Sigmoid colon (tissue), 7 donors: ENCODE results near the gene LIG3. TPM values are rescaled to one million over a fixed set of nuclear protein-coding genes. Genes with fewer than 3 reads are reported as not detected.

ENCODE experiments used
- DNase-seq: peaks from one replicate; pipeline ENCODE4 v3.0.0-alpha.2; 2019
- H3K27ac ChIP-seq, 4 donors: fragments of 200-600 bp; sonication (generic); one replicate each; pipeline ENCODE4 v1.5.1; 2016 to 2019; ENCODE audit warnings: mild to moderate bottlenecking in 1 of 4
- H3K27me3 ChIP-seq, 3 donors: fragments of 200-600 bp; sonication (generic); one replicate each; pipeline ENCODE4 v1.5.1; 2019; ENCODE audit warnings: mild to moderate bottlenecking in 1 of 3
- H3K36me3 ChIP-seq, 4 donors: fragments of 200-600 bp; sonication (generic); one replicate each; pipeline ENCODE4 v1.5.1; 2016 to 2019
- H3K4me1 ChIP-seq, 4 donors: fragments of 200-600 bp; sonication (generic); one replicate each; pipeline ENCODE4 v1.5.1; 2017 to 2019
- H3K4me3 ChIP-seq, 4 donors: fragments of 200-600 bp; sonication (generic); one replicate each; pipeline ENCODE4 v1.5.1; 2017 to 2019; ENCODE audit warnings: mild to moderate bottlenecking in 2 of 4, moderate library complexity in 1 of 4
- H3K9me3 ChIP-seq, 4 donors: fragments of 200-600 bp in 3 of 4; sonication (generic) in 3 of 4; one replicate each; pipeline versions ENCODE4 v1.5.1 to v1.6.1; 2013 to 2019
- EP300 ChIP-seq, 4 donors: sonication (generic); formaldehyde crosslinking; IDR thresholded peaks; one replicate each; pipeline ENCODE4 v1.6.1; 2017; ENCODE audit warnings: antibody characterized with exemption in 4 of 4
- POLR2A ChIP-seq, 2 donors: fragments of 450-650 bp; IDR thresholded peaks; one replicate each; pipeline ENCODE4 v1.6.1; 2016; ENCODE audit warnings: antibody characterized with exemption in 2 of 2, mild to moderate bottlenecking in 2 of 2, moderate library complexity in 2 of 2
- POLR2AphosphoS5 ChIP-seq, 4 donors: sonication (generic); formaldehyde crosslinking; IDR thresholded peaks; one replicate each; pipeline ENCODE4 v1.6.1; 2017; ENCODE audit warnings: antibody characterized with exemption in 4 of 4
- WGBS, 2 donors: extraction: QIAGEN DNeasy Blood & Tissue Kit; methylation state at CpG; one replicate each; pipeline ENCODE4 v1.1.7; 2013; 5-methylcytosine and 5-hydroxymethylcytosine counted together
- intact Hi-C: fragments of 100-400 bp; cut with DNase I; formaldehyde crosslinking; loops from one replicate; pipeline ENCODE4 v1.15.1; 2023
- polyA plus RNA-seq, 3 donors: library from polyadenylated mRNA; stranded (reverse); fragments of 200-250 nt; gene quantifications; one replicate each; pipeline ENCODE4 v1.2.3, GENCODE V29; 2013
- total RNA-seq, 4 donors: library from RNA; depleted of rRNA; stranded (reverse); fragments of >200 nt; gene quantifications; one replicate each; pipeline ENCODE4 v1.1.0, GENCODE V29; 2016
- TF ChIP-seq, protein P1 (sequence below), 4 experiments: fragments of 450-650 bp in 3 of 4; fragments of 200-600 bp in 1 of 4; IDR thresholded peaks; one replicate each; pipeline ENCODE4 v1.5.1; 2016 to 2019; ENCODE audit warnings: antibody characterized with exemption in 4 of 4, mild to moderate bottlenecking in 3 of 4, moderate library complexity in 2 of 4
- donor health status: healthy with polysubstance abuse.
- donor health status: Bipolar disorder and iron deficiency.
- donor health status: healthy.

The LIG3 gene
- total and polyA plus RNA-seq, 7 donors: 3.5 to 29.7 (median 19.4) TPM

DNA sequence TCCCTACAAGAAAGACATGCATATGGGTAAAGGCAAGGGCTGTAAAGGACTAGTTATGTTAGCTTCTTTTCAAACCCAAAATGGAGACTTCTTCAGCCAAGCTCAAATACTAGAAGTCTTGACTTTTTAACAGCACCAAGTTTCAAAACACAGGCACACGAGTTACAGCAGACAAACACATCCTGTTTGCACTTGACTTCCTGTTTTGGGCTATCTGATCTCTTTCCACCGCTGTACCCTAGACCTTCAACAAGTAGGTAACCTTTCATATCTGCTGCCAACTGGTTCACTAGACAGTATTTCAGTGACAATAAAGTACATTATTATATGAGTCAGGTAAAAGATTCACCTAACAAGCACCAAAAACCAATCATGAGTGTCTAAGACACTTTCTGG is 70.9 kb downstream of the LIG3 start:
- 1 to 4% methylated on average over 2 of the region's 2 CpGs for WGBS, 2 donors
- intact Hi-C loops: no loop called here

DNA sequence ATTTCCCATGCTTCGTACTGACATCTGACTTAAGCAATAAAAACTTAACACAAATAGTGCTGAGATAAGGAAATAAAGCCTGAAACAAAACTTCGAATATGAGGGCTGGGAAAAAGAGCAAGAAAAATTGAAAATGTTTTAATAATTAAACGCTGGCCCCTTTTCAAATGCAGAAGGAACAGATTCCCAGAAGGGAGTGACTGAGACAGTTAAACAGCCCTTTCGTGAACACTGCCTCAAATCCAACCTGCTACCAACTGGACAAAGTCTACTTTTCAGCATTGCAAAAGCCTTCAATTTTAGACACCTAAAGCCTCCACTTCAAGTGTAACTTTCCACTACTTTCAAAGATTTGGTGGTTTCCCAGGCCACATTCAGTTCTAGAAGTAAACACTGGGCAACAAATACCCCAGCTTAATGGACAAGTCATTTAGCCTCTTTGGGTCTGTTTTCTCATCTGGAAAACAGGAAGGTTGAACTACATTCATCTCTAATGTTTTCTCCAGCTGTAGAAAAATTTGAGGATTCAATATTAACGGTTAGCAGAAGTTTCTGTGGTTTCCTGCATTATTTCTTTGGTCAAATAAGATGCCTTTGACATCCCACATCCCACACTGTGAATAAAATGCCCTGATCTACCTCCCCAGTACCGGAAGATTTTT is 71.4 kb downstream of the LIG3 start:
- intact Hi-C loops: no loop called here
- no peaks in the 10 kb centered on the region for H3K36me3 ChIP-seq
- TF ChIP-seq, protein P1, sequence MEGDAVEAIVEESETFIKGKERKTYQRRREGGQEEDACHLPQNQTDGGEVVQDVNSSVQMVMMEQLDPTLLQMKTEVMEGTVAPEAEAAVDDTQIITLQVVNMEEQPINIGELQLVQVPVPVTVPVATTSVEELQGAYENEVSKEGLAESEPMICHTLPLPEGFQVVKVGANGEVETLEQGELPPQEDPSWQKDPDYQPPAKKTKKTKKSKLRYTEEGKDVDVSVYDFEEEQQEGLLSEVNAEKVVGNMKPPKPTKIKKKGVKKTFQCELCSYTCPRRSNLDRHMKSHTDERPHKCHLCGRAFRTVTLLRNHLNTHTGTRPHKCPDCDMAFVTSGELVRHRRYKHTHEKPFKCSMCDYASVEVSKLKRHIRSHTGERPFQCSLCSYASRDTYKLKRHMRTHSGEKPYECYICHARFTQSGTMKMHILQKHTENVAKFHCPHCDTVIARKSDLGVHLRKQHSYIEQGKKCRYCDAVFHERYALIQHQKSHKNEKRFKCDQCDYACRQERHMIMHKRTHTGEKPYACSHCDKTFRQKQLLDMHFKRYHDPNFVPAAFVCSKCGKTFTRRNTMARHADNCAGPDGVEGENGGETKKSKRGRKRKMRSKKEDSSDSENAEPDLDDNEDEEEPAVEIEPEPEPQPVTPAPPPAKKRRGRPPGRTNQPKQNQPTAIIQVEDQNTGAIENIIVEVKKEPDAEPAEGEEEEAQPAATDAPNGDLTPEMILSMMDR (IDR thresholded peaks at IDR 0.05): no peak
- no peak for TF ChIP-seq EP300 (IDR thresholded peaks at IDR 0.05)
- no peak for TF ChIP-seq POLR2AphosphoS5 (IDR thresholded peaks at IDR 0.05)
- TF ChIP-seq POLR2A (IDR thresholded peaks at IDR 0.05): no peak
- H3K4me3 ChIP-seq: no peak overlapping the region
- DNase-seq: no peak
- no peaks in the 10 kb centered on the region for H3K9me3 ChIP-seq
- H3K4me1 ChIP-seq: peaks cover 0 to 21% (median 12%) of the 10 kb centered on the region in 4 donors
- 16 to 17% methylated on average over 6 of the region's 6 CpGs for WGBS, 2 donors
- no peaks in the 10 kb centered on the region for H3K27me3 ChIP-seq
- peak overlapping the region; percentile 2 to 36 (median 20) for H3K27ac ChIP-seq

More for the DNA sequence above, 70.9 kb downstream of the LIG3 start:
- Histone ChIP-seq H3K27me3 (no peaks in the 10 kb centered on the region), H3K36me3 (no peaks in the 10 kb centered on the region), H3K9me3 (no peaks in the 10 kb centered on the region), H3K27ac (peak overlapping the region; percentile 2 to 36 (median 20)), H3K4me3 (no peak overlapping the region), H3K4me1 (peaks cover 0 to 21% (median 12%) of the 10 kb centered on the region in 4 donors)
- no peak for DNase-seq
- no peak for TF ChIP-seq POLR2A (IDR thresholded peaks at IDR 0.05)
- TF ChIP-seq EP300 (IDR thresholded peaks at IDR 0.05): no peak
- TF ChIP-seq, protein P1 (IDR thresholded peaks at IDR 0.05): no peak
- no peak for TF ChIP-seq POLR2AphosphoS5 (IDR thresholded peaks at IDR 0.05)

DNA sequence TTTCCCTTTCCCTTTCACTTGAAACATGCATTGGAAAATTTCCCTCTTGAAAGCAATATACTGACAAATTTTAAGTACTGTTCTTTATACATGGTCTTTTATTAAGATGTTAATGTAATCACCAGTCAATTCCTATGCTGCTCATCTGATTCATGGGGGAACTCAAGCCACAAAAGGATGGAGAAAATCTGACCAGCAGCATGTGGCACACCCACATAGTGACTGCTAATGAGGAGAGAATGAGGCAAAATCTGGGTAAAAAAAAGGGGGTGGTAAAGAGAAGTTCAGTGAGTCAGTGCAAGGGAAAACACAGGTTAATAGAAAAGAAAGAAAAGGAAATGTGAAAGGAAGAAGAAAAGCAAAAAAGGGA is 71.9 kb downstream of the LIG3 start:
- Histone ChIP-seq H3K9me3 (no peaks in the 10 kb centered on the region), H3K27me3 (no peaks in the 10 kb centered on the region), H3K4me3 (no peak overlapping the region), H3K4me1 (peaks cover 0 to 21% (median 12%) of the 10 kb centered on the region in 4 donors), H3K27ac (peak overlapping the region in 1 of 4 donors; percentile 36), H3K36me3 (no peaks in the 10 kb centered on the region)
- no peak for DNase-seq
- intact Hi-C loops: no loop called here
- TF ChIP-seq EP300 (IDR thresholded peaks at IDR 0.05) (no peak), POLR2AphosphoS5 (IDR thresholded peaks at IDR 0.05) (no peak), POLR2A (IDR thresholded peaks at IDR 0.05) (no peak)
- TF ChIP-seq, protein P1 (IDR thresholded peaks at IDR 0.05): no peak

DNA sequence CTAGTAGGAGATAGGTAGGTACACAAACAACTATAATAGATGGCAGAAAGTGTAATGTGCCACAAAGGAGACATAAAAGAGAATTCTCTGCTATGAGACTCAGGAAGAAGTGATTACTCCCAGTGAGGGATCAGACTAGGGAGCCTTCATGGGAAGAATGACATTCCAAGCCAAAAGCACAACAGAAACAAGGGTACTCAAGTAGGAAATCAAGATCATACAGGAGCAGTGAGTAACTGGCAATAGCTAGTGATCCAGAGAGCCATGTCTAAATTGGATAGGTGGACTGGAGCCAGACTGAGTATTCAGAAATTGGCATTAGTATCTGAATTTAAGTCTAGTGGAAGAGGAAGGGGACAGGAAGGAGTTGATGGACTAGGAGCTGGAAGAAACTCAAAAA is 72.5 kb downstream of the LIG3 start:
- intact Hi-C loops: no loop called here
- no peaks in the 10 kb centered on the region for H3K36me3 ChIP-seq
- H3K9me3 ChIP-seq: no peaks in the 10 kb centered on the region
- DNase-seq: no peak
- peaks cover 0 to 21% (median 12%) of the 10 kb centered on the region in 4 donors for H3K4me1 ChIP-seq
- H3K4me3 ChIP-seq: no peak overlapping the region
- TF ChIP-seq POLR2AphosphoS5 (IDR thresholded peaks at IDR 0.05) (no peak), EP300 (IDR thresholded peaks at IDR 0.05) (no peak), POLR2A (IDR thresholded peaks at IDR 0.05) (no peak)
- TF ChIP-seq, protein P1 (IDR thresholded peaks at IDR 0.05): no peak
- H3K27me3 ChIP-seq: no peaks in the 10 kb centered on the region
- peak overlapping the region in 1 of 4 donors; percentile 36 for H3K27ac ChIP-seq

DNA sequence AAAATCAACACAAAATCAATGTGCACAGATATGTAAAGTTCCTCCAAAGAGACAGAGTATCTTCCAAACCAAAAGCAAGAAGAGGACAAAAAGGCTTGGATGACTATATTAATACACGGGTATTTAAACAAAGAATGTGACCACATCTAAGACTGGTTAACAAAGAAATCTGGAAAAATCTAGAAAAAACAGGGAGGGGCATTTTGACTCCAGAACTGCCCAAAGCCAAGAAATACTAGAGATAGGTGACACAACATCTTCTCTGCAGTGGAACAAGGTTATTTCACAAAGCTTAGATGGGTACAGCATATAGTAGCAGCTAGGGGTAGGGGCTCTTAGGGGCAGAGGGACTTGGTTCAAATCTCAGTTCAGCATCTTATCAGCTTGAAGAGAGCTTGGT is 72.9 kb downstream of the LIG3 start:
- peaks cover 0 to 21% (median 12%) of the 10 kb centered on the region in 4 donors for H3K4me1 ChIP-seq
- no peak for DNase-seq
- 91 to 97% methylated on average over 1 of the region's 1 CpG for WGBS, 2 donors
- H3K9me3 ChIP-seq: no peaks in the 10 kb centered on the region
- no peak for TF ChIP-seq POLR2AphosphoS5 (IDR thresholded peaks at IDR 0.05)
- TF ChIP-seq POLR2A (IDR thresholded peaks at IDR 0.05): no peak
- TF ChIP-seq, protein P1 (IDR thresholded peaks at IDR 0.05): no peak
- no peak for TF ChIP-seq EP300 (IDR thresholded peaks at IDR 0.05)
- H3K4me3 ChIP-seq: no peak overlapping the region
- no peaks in the 10 kb centered on the region for H3K36me3 ChIP-seq
- H3K27ac ChIP-seq: no peak overlapping the region
- intact Hi-C loops: no loop called here
- no peaks in the 10 kb centered on the region for H3K27me3 ChIP-seq
